ENCODE data around the gene ZIC2. TPM values are rescaled to one million over a fixed set of nuclear protein-coding genes. Genes with fewer than 3 reads are reported as not detected.
"Not testable (repeated sequence)": the region's sequence is repeated elsewhere in the genome, so short reads cannot be mapped to it uniquely, and the experiment has no call there.

The ZIC2 gene
- total RNA-seq, 6 donors from 2014 or later: 0.69 to 0.84 TPM; not detected in 4

GRCh38 chr13:99941911-99942310, 39.7 kb upstream of the ZIC2 start:
- H3K27me3 ChIP-seq: no peaks in the 10 kb centered on the region
- TF ChIP-seq CTCF (IDR thresholded peaks at IDR 0.05): no peak
- no peak for TF ChIP-seq POLR2A (IDR thresholded peaks at IDR 0.05)
- no peak for TF ChIP-seq EP300 (IDR thresholded peaks at IDR 0.05)
- no peak for TF ChIP-seq POLR2AphosphoS5 (IDR thresholded peaks at IDR 0.05)
- ATAC-seq (ENCODE audit: low FRiP score in 2 of 2) (no peak), DNase-seq (no peak)
- no peak overlapping the region for H3K27ac ChIP-seq
- H3K9me3 ChIP-seq: no peaks in the 10 kb centered on the region
- H3K4me3 ChIP-seq: no peak overlapping the region
- H3K4me1 ChIP-seq: no peaks in the 10 kb centered on the region
- H3K36me3 ChIP-seq: no peaks in the 10 kb centered on the region
- WGBS, 2 donors: 78 to 86% methylated on average over 4 of the region's 4 CpGs

GRCh38 chr13:99944102-99944501, 37.5 kb upstream of the ZIC2 start:
- Histone ChIP-seq H3K9me3 (no peaks in the 10 kb centered on the region), H3K4me1 (peaks cover 0 to under 1% (median 0%) of the 10 kb centered on the region in 4 donors), H3K4me3 (no peak overlapping the region), H3K27me3 (no peaks in the 10 kb centered on the region), H3K36me3 (no peaks in the 10 kb centered on the region), H3K27ac (no peak overlapping the region)
- no peak for TF ChIP-seq POLR2AphosphoS5 (IDR thresholded peaks at IDR 0.05)
- no peak for TF ChIP-seq EP300 (IDR thresholded peaks at IDR 0.05)
- no peak for TF ChIP-seq POLR2A (IDR thresholded peaks at IDR 0.05)
- no peak for TF ChIP-seq CTCF (IDR thresholded peaks at IDR 0.05)
- ATAC-seq (ENCODE audit: low FRiP score in 2 of 2) (no peak), DNase-seq (no peak)
- 82 to 83% methylated on average over 7 of the region's 7 CpGs for WGBS, 2 donors

GRCh38 chr13:99944606-99945005, 37.0 kb upstream of the ZIC2 start:
- DNase-seq (no peak), ATAC-seq (ENCODE audit: low FRiP score in 2 of 2) (no peak)
- no peaks in the 10 kb centered on the region for H3K9me3 ChIP-seq
- TF ChIP-seq EP300 (IDR thresholded peaks at IDR 0.05) (no peak), POLR2A (IDR thresholded peaks at IDR 0.05) (no peak), POLR2AphosphoS5 (IDR thresholded peaks at IDR 0.05) (no peak), CTCF (IDR thresholded peaks at IDR 0.05) (no peak)
- no peak overlapping the region for H3K27ac ChIP-seq
- WGBS, 2 donors: 97% methylated on average over 6 of the region's 6 CpGs
- H3K27me3 ChIP-seq: no peaks in the 10 kb centered on the region
- H3K4me3 ChIP-seq: no peak overlapping the region
- H3K36me3 ChIP-seq: no peaks in the 10 kb centered on the region
- peaks cover 0 to 5% (median 2%) of the 10 kb centered on the region in 4 donors for H3K4me1 ChIP-seq

GRCh38 chr13:99945515-99945914, 36.1 kb upstream of the ZIC2 start:
- ATAC-seq (ENCODE audit: low FRiP score in 2 of 2); H3K9me3 ChIP-seq; DNase-seq; H3K27me3 ChIP-seq; H3K4me1 ChIP-seq; H3K36me3 ChIP-seq; H3K27ac ChIP-seq; H3K4me3 ChIP-seq: not testable (repeated sequence)
- 94% methylated on average over 2 of the region's 2 CpGs for WGBS, 2 donors

GRCh38 chr13:99947666-99948065, 33.9 kb upstream of the ZIC2 start:
- Histone ChIP-seq H3K27me3 (no peaks in the 10 kb centered on the region), H3K9me3 (no peaks in the 10 kb centered on the region), H3K4me3 (no peak overlapping the region), H3K36me3 (no peaks in the 10 kb centered on the region), H3K4me1 (peaks cover 0 to 6% (median 3%) of the 10 kb centered on the region in 4 donors), H3K27ac (no peak overlapping the region)
- WGBS, 2 donors: 69 to 88% methylated on average over 2 of the region's 2 CpGs
- no peak for DNase-seq
- ATAC-seq (ENCODE audit: low FRiP score in 2 of 2): no peak
- TF ChIP-seq EP300 (IDR thresholded peaks at IDR 0.05) (no peak), POLR2AphosphoS5 (IDR thresholded peaks at IDR 0.05) (no peak), POLR2A (IDR thresholded peaks at IDR 0.05) (no peak), CTCF (IDR thresholded peaks at IDR 0.05) (no peak)
